Neural progenitor cell (in vitro differentiated cells): ENCODE measurements around the gene NDRG3. TPM values are rescaled to one million over a fixed set of nuclear protein-coding genes. Genes with fewer than 3 reads are reported as not detected.

ENCODE experiments used
- DNase-seq: peaks from one replicate; pipeline ENCODE4 v3.0.0-alpha.2; 2016; ENCODE audit warnings: low spot score
- H2AFZ ChIP-seq: fragments of 200-600 bp; sonication (generic); replicated peaks from 2 replicates; pipeline ENCODE4 v1.6.1; 2016; ENCODE audit warnings: antibody characterized with exemption
- H3F3A ChIP-seq: fragments of 200-600 bp; sonication (generic); 2 replicates; pipeline ENCODE4 v1.6.1; 2016; ENCODE audit warnings: antibody characterized with exemption, low read depth
- H3K27ac ChIP-seq: fragments of 200-600 bp; sonication (generic); 2 replicates; pipeline ENCODE4 v1.5.1; 2016; ENCODE audit warnings: mild to moderate bottlenecking
- H3K27me3 ChIP-seq: fragments of 200-600 bp; sonication (generic); 2 replicates; pipeline ENCODE4 v1.6.1; 2016; ENCODE audit warnings: mild to moderate bottlenecking, moderate library complexity
- H3K36me3 ChIP-seq: fragments of 200-600 bp; sonication (generic); 2 replicates; pipeline ENCODE4 v1.5.1; 2016
- H3K4me1 ChIP-seq: fragments of 200-600 bp; sonication (generic); 2 replicates; pipeline ENCODE4 v1.6.1; 2016; ENCODE audit warnings: mixed run types
- H3K4me2 ChIP-seq: fragments of 200-600 bp; sonication (generic); 2 replicates; pipeline ENCODE4 v1.6.1; 2016
- H3K4me3 ChIP-seq: fragments of 200-600 bp; sonication (generic); 2 replicates; pipeline ENCODE4 v1.5.1; 2016
- H3K79me2 ChIP-seq: fragments of 200-600 bp; sonication (generic); 2 replicates; pipeline ENCODE4 v1.6.1; 2016; ENCODE audit warnings: low read depth
- H3K9ac ChIP-seq: fragments of 200-600 bp; sonication (generic); 2 replicates; pipeline ENCODE4 v1.6.1; 2016
- H3K9me3 ChIP-seq: fragments of 200-600 bp; sonication (generic); 2 replicates; pipeline ENCODE4 v1.5.1; 2016; ENCODE audit warnings: low read depth
- H4K20me1 ChIP-seq: fragments of 200-600 bp; sonication (generic); 2 replicates; pipeline ENCODE4 v1.6.1; 2016; ENCODE audit warnings: low read depth
- H3K27ac Mint-ChIP-seq: 3 replicates; pipeline ENCODE4 v1.8.0; 2021; ENCODE audit warnings: mixed read lengths
- H3K27me3 Mint-ChIP-seq: 2 replicates; pipeline ENCODE4 v1.8.0; 2022; ENCODE audit warnings: low read depth, mild to moderate bottlenecking, inconsistent platforms, moderate library complexity, mixed read lengths; ENCODE audit not compliant: insufficient read depth
- H3K36me3 Mint-ChIP-seq: 3 replicates; pipeline ENCODE4 v1.8.0; 2021; ENCODE audit warnings: mixed read lengths
- H3K4me1 Mint-ChIP-seq: 3 replicates; pipeline ENCODE4 v1.8.0; 2021; ENCODE audit warnings: mixed read lengths
- H3K4me3 Mint-ChIP-seq: 3 replicates; pipeline ENCODE4 v1.8.0; 2021; ENCODE audit warnings: mild to moderate bottlenecking, moderate library complexity, mixed read lengths
- H3K9me3 Mint-ChIP-seq: 3 replicates; pipeline ENCODE4 v1.8.0; 2020; ENCODE audit warnings: mixed read lengths
- CTCF ChIP-seq: fragments of 200-600 bp; sonication (generic); IDR thresholded peaks from 2 replicates; pipeline ENCODE4 v1.5.1; 2017; ENCODE audit warnings: antibody characterized with exemption, mild to moderate bottlenecking
- EZH2 ChIP-seq: fragments of 200-600 bp; sonication (generic); IDR thresholded peaks from 2 replicates; pipeline ENCODE4 v1.6.1; 2017; ENCODE audit warnings: antibody characterized with exemption, mild to moderate bottlenecking, moderate library complexity
- EZH2phosphoT487 ChIP-seq: fragments of 200-600 bp; sonication (generic); IDR thresholded peaks from 2 replicates; pipeline ENCODE4 v1.6.1; 2017; ENCODE audit warnings: antibody characterized with exemption
- total RNA-seq: library from RNA; depleted of rRNA; stranded (reverse); fragments of >200 nt; gene quantifications from 2 replicates; pipeline ENCODE4 v1.2.3, GENCODE V29; 2015; ENCODE audit warnings: low replicate concordance

NDRG3 gene
- total RNA-seq, 1 donor from 2014 or later, result 25.3 TPM

DNA sequence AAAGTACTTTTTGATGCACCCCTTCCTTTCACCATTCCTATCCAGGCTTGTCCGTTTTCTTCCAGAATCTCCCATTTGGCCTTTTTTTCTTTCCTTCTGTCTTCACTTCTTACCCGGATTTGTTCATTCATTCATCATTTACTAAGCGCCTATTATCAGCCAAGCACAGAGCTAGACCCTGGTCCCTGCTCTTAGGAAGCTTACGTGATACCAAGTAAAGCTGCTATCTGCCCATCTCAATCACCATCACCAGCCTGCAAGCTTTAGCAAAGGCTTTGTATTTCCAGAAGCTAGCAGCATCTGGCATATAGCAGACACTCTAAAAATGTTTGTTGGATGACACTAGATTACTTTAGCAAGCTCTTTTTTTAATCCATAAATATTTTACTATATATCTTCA, 4.8 kb downstream of the NDRG3 start:
- Histone ChIP-seq H3K4me3 (no peak overlapping the region), H2AFZ (no peak overlapping the region), H3K4me2 (no peak overlapping the region), H3K36me3 (no peaks in the 10 kb centered on the region), H3K27ac (no peak overlapping the region), H4K20me1 (peaks cover 12% of the 10 kb centered on the region), H3K9ac (no peak overlapping the region), H3F3A (peaks cover 26% of the 10 kb centered on the region), H3K27me3 (peaks cover 14% of the 10 kb centered on the region), H3K79me2 (no peaks in the 10 kb centered on the region), H3K4me1 (peaks cover 10% of the 10 kb centered on the region), H3K9me3 (no peaks in the 10 kb centered on the region)
- H3K27ac Mint-ChIP-seq, result no peak overlapping the region
- peaks cover 6% of the 10 kb centered on the region for H3K27me3 Mint-ChIP-seq
- no peak for DNase-seq
- no peaks in the 10 kb centered on the region for H3K9me3 Mint-ChIP-seq
- TF ChIP-seq EZH2, result no peak
- no peak for TF ChIP-seq CTCF
- no peak for TF ChIP-seq EZH2phosphoT487
- H3K4me1 Mint-ChIP-seq, result peaks cover 17% of the 10 kb centered on the region
- no peaks in the 10 kb centered on the region for H3K36me3 Mint-ChIP-seq
- H3K4me3 Mint-ChIP-seq, result no peak overlapping the region

- TF ChIP-seq EZH2phosphoT487 (no peak), CTCF (no peak), EZH2 (no peak)
- Histone ChIP-seq H3K9ac (no peak overlapping the region), H4K20me1 (peaks cover 15% of the 10 kb centered on the region), H3K36me3 (no peaks in the 10 kb centered on the region), H3K9me3 (no peaks in the 10 kb centered on the region), H3K4me2 (no peak overlapping the region), H3K79me2 (no peaks in the 10 kb centered on the region), H3K27ac (peak overlapping the region; percentile 25), H3K4me3 (no peak overlapping the region), H2AFZ (no peak overlapping the region), H3K27me3 (no peaks in the 10 kb centered on the region), H3F3A (peaks cover 10% of the 10 kb centered on the region), H3K4me1 (peaks cover 23% of the 10 kb centered on the region)
- H3K4me3 Mint-ChIP-seq, result no peak overlapping the region
- H3K4me1 Mint-ChIP-seq, result peaks cover 17% of the 10 kb centered on the region
- no peaks in the 10 kb centered on the region for H3K36me3 Mint-ChIP-seq
- no peak for DNase-seq
- no peak overlapping the region for H3K27ac Mint-ChIP-seq
- no peaks in the 10 kb centered on the region for H3K27me3 Mint-ChIP-seq
- H3K9me3 Mint-ChIP-seq, result no peaks in the 10 kb centered on the region
These were observed 8.7 kb downstream of the NDRG3 start for GRCh38 chr20:36737183-36737499.

- Histone ChIP-seq H3K27me3 (no peaks in the 10 kb centered on the region), H3K4me3 (no peak overlapping the region), H3K9me3 (no peaks in the 10 kb centered on the region), H4K20me1 (peaks cover 15% of the 10 kb centered on the region), H2AFZ (no peak overlapping the region), H3K79me2 (no peaks in the 10 kb centered on the region), H3K36me3 (no peaks in the 10 kb centered on the region), H3K4me1 (peaks cover 23% of the 10 kb centered on the region), H3K9ac (no peak overlapping the region), H3F3A (peaks cover 10% of the 10 kb centered on the region), H3K4me2 (peak overlapping the region; percentile 27), H3K27ac (peak overlapping the region; percentile 25)
- DNase-seq, result no peak
- Mint-ChIP-seq H3K9me3 (no peaks in the 10 kb centered on the region), H3K36me3 (no peaks in the 10 kb centered on the region), H3K4me1 (peaks cover 17% of the 10 kb centered on the region), H3K4me3 (no peak overlapping the region), H3K27ac (no peak overlapping the region), H3K27me3 (no peaks in the 10 kb centered on the region)
- TF ChIP-seq EZH2phosphoT487, result no peak
- TF ChIP-seq EZH2, result no peak
- TF ChIP-seq CTCF, result no peak
These were observed 9.3 kb downstream of the NDRG3 start for GRCh38 chr20:36736451-36737182.
